HEK293T (cell line): Measurements from ENCODE around the gene IGSF21.

ENCODE experiments used
- ARNT ChIP-seq: fragments of 450-650 bp; IDR thresholded peaks from 2 replicates; pipeline ENCODE4 v1.6.1; 2017; ENCODE audit warnings: mild to moderate bottlenecking
- BHLHE40 ChIP-seq: fragments of 450-650 bp; IDR thresholded peaks from 2 replicates; pipeline ENCODE4 v1.6.1; 2016; ENCODE audit warnings: mild to moderate bottlenecking, moderate library complexity, borderline replicate concordance
- CTBP1 ChIP-seq: fragments of 450-650 bp; IDR thresholded peaks from 2 replicates; pipeline ENCODE4 v1.6.1; 2016; ENCODE audit warnings: borderline replicate concordance
- ELF4 ChIP-seq: fragments of 450-650 bp; IDR thresholded peaks from 2 replicates; pipeline ENCODE4 v1.6.1; 2017; ENCODE audit warnings: antibody characterized with exemption
- FOXM1 ChIP-seq: fragments of 450-650 bp; IDR thresholded peaks from 2 replicates; pipeline ENCODE4 v1.6.1; 2017; ENCODE audit warnings: mild to moderate bottlenecking, borderline replicate concordance
- HDGF ChIP-seq: fragments of 450-650 bp; IDR thresholded peaks from 2 replicates; pipeline ENCODE4 v1.6.1; 2017; ENCODE audit warnings: antibody characterized with exemption, borderline replicate concordance
- LEF1 ChIP-seq: fragments of 450-650 bp; IDR thresholded peaks from 2 replicates; pipeline ENCODE4 v1.6.1; 2017; ENCODE audit warnings: mild to moderate bottlenecking, borderline replicate concordance
- NFRKB ChIP-seq: fragments of 450-650 bp; IDR thresholded peaks from 2 replicates; pipeline ENCODE4 v1.6.1; 2016; ENCODE audit warnings: mild to moderate bottlenecking, moderate library complexity
- SP1 ChIP-seq: fragments of 450-650 bp; IDR thresholded peaks from 2 replicates; pipeline ENCODE4 v1.6.1; 2017
- SUZ12 ChIP-seq: fragments of 450-650 bp; IDR thresholded peaks from 2 replicates; pipeline ENCODE4 v1.6.1; 2016; ENCODE audit warnings: mild to moderate bottlenecking
- TARDBP ChIP-seq: fragments of 450-650 bp; IDR thresholded peaks from 2 replicates; pipeline ENCODE4 v1.6.1; 2016
- ZNF384 ChIP-seq: fragments of 450-650 bp; IDR thresholded peaks from 2 replicates; pipeline ENCODE4 v1.6.1; 2016

DNA sequence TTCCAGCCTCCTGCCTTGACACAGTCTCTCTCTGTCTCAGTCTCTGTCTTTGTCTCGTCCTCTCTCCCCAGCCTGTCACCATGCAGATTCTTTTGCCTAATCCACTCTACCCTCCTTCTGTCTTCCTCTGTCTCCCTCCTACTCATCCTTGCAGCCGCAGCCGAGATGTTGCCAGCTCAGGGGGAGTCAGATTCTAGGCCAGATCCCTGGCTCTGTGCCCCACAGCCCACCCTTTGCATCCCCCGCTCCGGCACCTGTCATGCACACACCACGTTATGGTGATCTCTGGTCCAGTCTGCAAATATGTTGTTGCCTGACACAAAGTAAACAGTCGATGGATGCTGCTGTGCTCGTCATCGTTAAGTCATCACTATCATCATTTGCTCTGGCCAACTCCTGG, 35.5 kb upstream of the IGSF21 start:
- TF ChIP-seq HDGF = no peak
- no peak for TF ChIP-seq CTBP1
- no peak for TF ChIP-seq ARNT
- TF ChIP-seq ELF4 = no peak
- no peak for TF ChIP-seq ZNF384
- TF ChIP-seq BHLHE40 = no peak
- no peak for TF ChIP-seq SUZ12
- no peak for TF ChIP-seq SP1
- TF ChIP-seq NFRKB = no peak
- no peak for TF ChIP-seq FOXM1
- no peak for TF ChIP-seq LEF1
- no peak for TF ChIP-seq TARDBP
